Measurements from ENCODE around the gene CELF2.

CELF2 gene

GRCh38 chr10:11156480-11156879, 138.8 kb downstream of the CELF2 start:
- H3K18ac ChIP-seq (ENCODE audit: low read length), result no peak overlapping the region
- no peak overlapping the region for H3K27ac ChIP-seq (ENCODE audit: low read depth, low read length)
- H4K8ac ChIP-seq (ENCODE audit: low read depth, low read length), result no peak overlapping the region
- H3K4me1 ChIP-seq (ENCODE audit: control insufficient read depth in 1 of 2, insufficient read depth in 2 of 2, low read length in 2 of 2), result peaks cover 0 to 3% of the 10 kb centered on the region in 2 experiments
- no peak overlapping the region for H4K91ac ChIP-seq (ENCODE audit: low read depth, low read length)
- H2AK5ac ChIP-seq (ENCODE audit: low read length), result no peak overlapping the region
- no peaks in the 10 kb centered on the region for H3K27me3 ChIP-seq (ENCODE audit: insufficient read depth, low read length)
- no peak overlapping the region for H3K23ac ChIP-seq (ENCODE audit: low read length)
- no peak overlapping the region for H3K9ac ChIP-seq (ENCODE audit: low read length)
- no peaks in the 10 kb centered on the region for H3K36me3 ChIP-seq (ENCODE audit: control insufficient read depth in 1 of 2, insufficient read depth in 2 of 2, low read length in 2 of 2)
- no peak overlapping the region for H3K4me2 ChIP-seq (ENCODE audit: low read length)
- H3K79me1 ChIP-seq (ENCODE audit: low read length), result no peaks in the 10 kb centered on the region
- H3K4ac ChIP-seq (ENCODE audit: low read depth, low read length), result no peak overlapping the region
- no peak overlapping the region for H4K12ac ChIP-seq (ENCODE audit: low read depth, low read length)
- H3K9me3 ChIP-seq (ENCODE audit: insufficient read depth, low read depth, low read length), result peaks cover 1% of the 10 kb centered on the region
- no peak overlapping the region for H3K4me3 ChIP-seq (ENCODE audit: low read depth, low read length)
- no peak overlapping the region for H2BK120ac ChIP-seq (ENCODE audit: insufficient read depth, low read length, poor library complexity)
- no peak overlapping the region for H2BK12ac ChIP-seq (ENCODE audit: low read length)
- no peak for DNase-seq
- no peaks in the 10 kb centered on the region for H3K79me2 ChIP-seq (ENCODE audit: control insufficient read depth, insufficient read depth, low read length, poor library complexity)
- WGBS (ENCODE audit: extremely low coverage, insufficient coverage, insufficient read length), result no CpG with 5 or more reads among the region's 12 CpGs
- H3K14ac ChIP-seq (ENCODE audit: low read length), result no peak overlapping the region
- H2AFZ ChIP-seq (ENCODE audit: insufficient read depth, low read length, poor library complexity), result no peak overlapping the region
- no peak overlapping the region for H2BK5ac ChIP-seq (ENCODE audit: low read depth, low read length, poor library complexity)

- no peak overlapping the region for H2AK5ac ChIP-seq (ENCODE audit: low read length)
- H2BK120ac ChIP-seq (ENCODE audit: insufficient read depth, low read length, poor library complexity), result no peak overlapping the region
- no peak overlapping the region for H2BK5ac ChIP-seq (ENCODE audit: low read depth, low read length, poor library complexity)
- H2BK12ac ChIP-seq (ENCODE audit: low read length), result no peak overlapping the region
- H4K12ac ChIP-seq (ENCODE audit: low read depth, low read length), result no peak overlapping the region
- no peaks in the 10 kb centered on the region for H3K79me1 ChIP-seq (ENCODE audit: low read length)
- DNase-seq, result no peak
- H3K79me2 ChIP-seq (ENCODE audit: control insufficient read depth, insufficient read depth, low read length, poor library complexity), result no peaks in the 10 kb centered on the region
- H3K23ac ChIP-seq (ENCODE audit: low read length), result no peak overlapping the region
- no peak overlapping the region for H4K8ac ChIP-seq (ENCODE audit: low read depth, low read length)
- no peak overlapping the region for H4K91ac ChIP-seq (ENCODE audit: low read depth, low read length)
- H3K4me3 ChIP-seq (ENCODE audit: low read depth, low read length), result no peak overlapping the region
- H3K14ac ChIP-seq (ENCODE audit: low read length), result no peak overlapping the region
- H3K9me3 ChIP-seq (ENCODE audit: insufficient read depth, low read depth, low read length), result peaks cover 4% of the 10 kb centered on the region
- H2AFZ ChIP-seq (ENCODE audit: insufficient read depth, low read length, poor library complexity), result no peak overlapping the region
- no peaks in the 10 kb centered on the region for H3K27me3 ChIP-seq (ENCODE audit: insufficient read depth, low read length)
- no peak overlapping the region for H3K27ac ChIP-seq (ENCODE audit: low read depth, low read length)
- no peaks in the 10 kb centered on the region for H3K36me3 ChIP-seq (ENCODE audit: control insufficient read depth in 1 of 2, insufficient read depth in 2 of 2, low read length in 2 of 2)
- H3K4me1 ChIP-seq (ENCODE audit: control insufficient read depth in 1 of 2, insufficient read depth in 2 of 2, low read length in 2 of 2), result peaks cover 0 to 3% of the 10 kb centered on the region in 2 experiments
- no CpG with 5 or more reads among the region's 8 CpGs for WGBS (ENCODE audit: extremely low coverage, insufficient coverage, insufficient read length)
- H3K9ac ChIP-seq (ENCODE audit: low read length), result no peak overlapping the region
- no peak overlapping the region for H3K4me2 ChIP-seq (ENCODE audit: low read length)
- no peak overlapping the region for H3K4ac ChIP-seq (ENCODE audit: low read depth, low read length)
- no peak overlapping the region for H3K18ac ChIP-seq (ENCODE audit: low read length)
Measured at GRCh38 chr10:11157292-11158076, 139.8 kb downstream of the CELF2 start.

GRCh38 chr10:11158080-11158479, 140.4 kb downstream of the CELF2 start:
- WGBS (ENCODE audit: extremely low coverage, insufficient coverage, insufficient read length), result no CpG with 5 or more reads among the region's 5 CpGs
- H2AK5ac ChIP-seq (ENCODE audit: low read length), result no peak overlapping the region
- H3K18ac ChIP-seq (ENCODE audit: low read length), result no peak overlapping the region
- no peaks in the 10 kb centered on the region for H3K36me3 ChIP-seq (ENCODE audit: control insufficient read depth in 1 of 2, insufficient read depth in 2 of 2, low read length in 2 of 2)
- H3K4ac ChIP-seq (ENCODE audit: low read depth, low read length), result no peak overlapping the region
- H4K91ac ChIP-seq (ENCODE audit: low read depth, low read length), result no peak overlapping the region
- H4K12ac ChIP-seq (ENCODE audit: low read depth, low read length), result no peak overlapping the region
- H3K23ac ChIP-seq (ENCODE audit: low read length), result no peak overlapping the region
- no peaks in the 10 kb centered on the region for H3K79me1 ChIP-seq (ENCODE audit: low read length)
- H3K27ac ChIP-seq (ENCODE audit: low read depth, low read length), result no peak overlapping the region
- no peaks in the 10 kb centered on the region for H3K79me2 ChIP-seq (ENCODE audit: control insufficient read depth, insufficient read depth, low read length, poor library complexity)
- H3K4me3 ChIP-seq (ENCODE audit: low read depth, low read length), result no peak overlapping the region
- no peak overlapping the region for H3K9ac ChIP-seq (ENCODE audit: low read length)
- H3K4me1 ChIP-seq (ENCODE audit: control insufficient read depth in 1 of 2, insufficient read depth in 2 of 2, low read length in 2 of 2), result peaks cover 0 to 3% of the 10 kb centered on the region in 2 experiments
- H3K4me2 ChIP-seq (ENCODE audit: low read length), result no peak overlapping the region
- no peak for DNase-seq
- H2BK5ac ChIP-seq (ENCODE audit: low read depth, low read length, poor library complexity), result no peak overlapping the region
- H2AFZ ChIP-seq (ENCODE audit: insufficient read depth, low read length, poor library complexity), result no peak overlapping the region
- H3K27me3 ChIP-seq (ENCODE audit: insufficient read depth, low read length), result no peaks in the 10 kb centered on the region
- H3K9me3 ChIP-seq (ENCODE audit: insufficient read depth, low read depth, low read length), result peaks cover 4% of the 10 kb centered on the region
- H2BK12ac ChIP-seq (ENCODE audit: low read length), result no peak overlapping the region
- no peak overlapping the region for H4K8ac ChIP-seq (ENCODE audit: low read depth, low read length)
- H3K14ac ChIP-seq (ENCODE audit: low read length), result no peak overlapping the region
- H2BK120ac ChIP-seq (ENCODE audit: insufficient read depth, low read length, poor library complexity), result no peak overlapping the region

- no peak for DNase-seq
- Histone ChIP-seq H3K23ac (ENCODE audit: low read length) (no peak overlapping the region), H3K27me3 (ENCODE audit: insufficient read depth, low read length) (peaks cover 4% of the 10 kb centered on the region), H3K4ac (ENCODE audit: low read depth, low read length) (no peak overlapping the region), H3K27ac (ENCODE audit: low read depth, low read length) (no peak overlapping the region), H4K8ac (ENCODE audit: low read depth, low read length) (no peak overlapping the region), H2BK120ac (ENCODE audit: insufficient read depth, low read length, poor library complexity) (no peak overlapping the region), H2AFZ (ENCODE audit: insufficient read depth, low read length, poor library complexity) (no peak overlapping the region), H4K91ac (ENCODE audit: low read depth, low read length) (no peak overlapping the region), H2BK12ac (ENCODE audit: low read length) (no peak overlapping the region), H4K12ac (ENCODE audit: low read depth, low read length) (no peak overlapping the region), H3K79me1 (ENCODE audit: low read length) (no peaks in the 10 kb centered on the region), H3K18ac (ENCODE audit: low read length) (no peak overlapping the region), H3K36me3 (ENCODE audit: control insufficient read depth in 1 of 2, insufficient read depth in 2 of 2, low read length in 2 of 2) (no peaks in the 10 kb centered on the region), H3K4me1 (ENCODE audit: control insufficient read depth in 1 of 2, insufficient read depth in 2 of 2, low read length in 2 of 2) (peaks cover 0 to 3% of the 10 kb centered on the region in 2 experiments), H3K79me2 (ENCODE audit: control insufficient read depth, insufficient read depth, low read length, poor library complexity) (no peaks in the 10 kb centered on the region), H3K4me2 (ENCODE audit: low read length) (no peak overlapping the region), H3K9ac (ENCODE audit: low read length) (no peak overlapping the region), H3K9me3 (ENCODE audit: insufficient read depth, low read depth, low read length) (peaks cover 4% of the 10 kb centered on the region), H3K4me3 (ENCODE audit: low read depth, low read length) (no peak overlapping the region), H2AK5ac (ENCODE audit: low read length) (no peak overlapping the region), H2BK5ac (ENCODE audit: low read depth, low read length, poor library complexity) (no peak overlapping the region), H3K14ac (ENCODE audit: low read length) (no peak overlapping the region)
- no CpG with 5 or more reads among the region's 8 CpGs for WGBS (ENCODE audit: extremely low coverage, insufficient coverage, insufficient read length)
Measured at GRCh38 chr10:11159543-11160215, 142.0 kb downstream of the CELF2 start.

Measured in trophoblast cell (in vitro differentiated cells and primary cell).